ENCODE data around the gene EIF5B. TPM values are rescaled to one million over a fixed set of nuclear protein-coding genes. Genes with fewer than 3 reads are reported as not detected.

Gene EIF5B
- total RNA-seq, 4 donors from 2014 or later, result 33.0 to 71.3 (median 50.7) TPM

DNA sequence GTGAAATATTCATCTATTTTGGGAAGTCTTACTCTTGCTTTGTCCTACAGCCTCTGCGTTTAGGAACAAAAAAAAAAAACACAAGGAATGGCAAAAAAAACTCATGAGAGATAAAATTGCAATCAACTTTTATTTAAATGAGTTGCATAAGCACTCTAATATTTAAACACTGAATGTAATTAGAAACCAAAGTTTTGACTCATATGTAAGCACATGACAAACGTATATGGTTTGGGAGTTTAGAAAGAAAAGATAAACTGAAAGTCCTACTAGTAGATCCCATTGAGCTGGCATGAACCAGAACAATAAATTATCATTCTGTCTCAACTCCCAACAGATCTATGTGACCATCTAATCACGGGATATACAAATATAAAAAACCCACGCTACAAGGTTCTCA lies 107.9 kb downstream of the EIF5B start:
- Histone ChIP-seq H3K4me3 (no peak overlapping the region), H3K27ac (peak overlapping the region in 2 of 4 donors; percentile 2 to 33), H3K9me3 (no peaks in the 10 kb centered on the region), H3K4me1 (peaks cover 13 to 23% of the 10 kb centered on the region in 2 donors), H3K27me3 (no peaks in the 10 kb centered on the region), H3K36me3 (peaks cover 0 to 38% of the 10 kb centered on the region in 2 donors)
- TF ChIP-seq POLR2A (IDR thresholded peaks at IDR 0.05) (no peak), CTCF (IDR thresholded peaks at IDR 0.05 in 4 of 5, conservative IDR thresholded peaks at IDR 0.05 in 1 of 5) (no peak)
- no peak for ATAC-seq
- DNase-seq, result no peak
- intact Hi-C loops (cut with DNase I; ENCODE audit: low total_unique reads), result no loop called here
- in situ Hi-C loops (cut with MboI; ENCODE audit: low sequenced_read_pairs in 4 of 4), result no loop called here

GRCh38 chr2:99448556-99448955 lies 111.4 kb downstream of the EIF5B start:
- peak overlapping the region in 1 of 4 donors; percentile 6 for H3K27ac ChIP-seq
- DNase-seq (no peak), ATAC-seq (no peak)
- H3K9me3 ChIP-seq, result no peaks in the 10 kb centered on the region
- H3K4me1 ChIP-seq, result peaks cover 25 to 36% of the 10 kb centered on the region in 2 donors
- H3K4me3 ChIP-seq, result no peak overlapping the region
- H3K27me3 ChIP-seq, result no peaks in the 10 kb centered on the region
- no peak for TF ChIP-seq POLR2A (IDR thresholded peaks at IDR 0.05)
- TF ChIP-seq CTCF (IDR thresholded peaks at IDR 0.05 in 4 of 5, conservative IDR thresholded peaks at IDR 0.05 in 1 of 5), result no peak
- intact Hi-C loops (cut with DNase I; ENCODE audit: low total_unique reads), result no loop called here
- H3K36me3 ChIP-seq, result peaks cover 0 to 33% of the 10 kb centered on the region in 2 donors
- in situ Hi-C loops (cut with MboI; ENCODE audit: low sequenced_read_pairs in 4 of 4), result no loop called here

DNA sequence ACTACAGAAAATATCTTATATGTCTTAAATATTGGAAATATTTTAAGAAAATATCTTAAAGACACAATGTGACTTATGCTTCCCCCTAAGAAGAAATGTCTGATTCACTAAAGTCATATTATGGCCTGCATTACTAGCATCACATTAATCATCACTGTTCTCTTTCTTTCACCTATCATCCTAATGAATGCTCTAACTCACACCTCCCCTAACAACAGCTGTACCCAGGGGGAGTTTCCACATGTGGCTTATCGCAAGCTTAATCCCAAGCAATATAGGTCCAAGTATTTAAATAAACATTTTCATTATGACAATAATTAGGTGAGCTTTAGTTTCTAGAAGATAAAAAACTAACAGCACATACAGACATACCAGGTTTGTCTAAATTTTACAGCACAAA lies 113.0 kb downstream of the EIF5B start:
- no peak for TF ChIP-seq CTCF (IDR thresholded peaks at IDR 0.05 in 4 of 5, conservative IDR thresholded peaks at IDR 0.05 in 1 of 5)
- no peak for TF ChIP-seq POLR2A (IDR thresholded peaks at IDR 0.05)
- Histone ChIP-seq H3K27me3 (no peaks in the 10 kb centered on the region), H3K36me3 (peaks cover 0 to 33% of the 10 kb centered on the region in 2 donors), H3K27ac (no peak overlapping the region), H3K4me3 (no peak overlapping the region), H3K4me1 (peaks cover 25 to 36% of the 10 kb centered on the region in 2 donors), H3K9me3 (no peaks in the 10 kb centered on the region)
- DNase-seq, result no peak
- in situ Hi-C loops (cut with MboI; ENCODE audit: low sequenced_read_pairs in 4 of 4) (no loop called here), intact Hi-C loops (cut with DNase I; ENCODE audit: low total_unique reads) (no loop called here)
- no peak for ATAC-seq

Other genes with a start within 250 kb of the EIF5B start
- not detected for gene C2orf15, start 195.7 kb upstream of the EIF5B start, total RNA-seq
- 1 to 10 TPM in 2 of 4 donors, under 1 TPM in 2; 0.40 to 5.8 (median 1.5) TPM for gene TSGA10, start 182.4 kb upstream of the EIF5B start, total RNA-seq
- 1 to 10 TPM; 4.2 to 7.5 (median 6.2) TPM for gene LIPT1, start 182.4 kb upstream of the EIF5B start, total RNA-seq
- gene MITD1, start 156.3 kb upstream of the EIF5B start, total RNA-seq, result 10 to 100 TPM; 12.3 to 16.8 (median 13.2) TPM
- 10 to 100 TPM; 29.3 to 43.4 (median 35.5) TPM for gene MRPL30, start 156.2 kb upstream of the EIF5B start, total RNA-seq
- not detected for gene LYG2, start 81.7 kb upstream of the EIF5B start, total RNA-seq
- gene LYG1, start 36.2 kb upstream of the EIF5B start, total RNA-seq, result under 1 TPM in 1 of 4 donors, not detected in 3; 0.67 TPM
- gene TXNDC9, start 1.1 kb upstream of the EIF5B start, total RNA-seq, result 10 to 100 TPM; 23.3 to 32.4 (median 29.7) TPM
- 10 to 100 TPM; 13.5 to 35.1 (median 17.8) TPM for gene REV1, start 152.6 kb downstream of the EIF5B start, total RNA-seq

Measured in gastrocnemius medialis (tissue), 4 donors.